GM21737 (cell line): Measurements from ENCODE around the gene PVR.
"Not testable (repeated sequence)": the region's sequence is repeated elsewhere in the genome, so short reads cannot be mapped to it uniquely, and the experiment has no call there.

Experiments
- ATAC-seq: cut with Tn5 transposase; IDR thresholded peaks from one replicate; pipeline ENCODE4 v1.9.1; 2021; ENCODE audit warnings: mild to moderate bottlenecking, moderate library complexity; ENCODE audit not compliant: unreplicated experiment

Gene PVR, protein sequence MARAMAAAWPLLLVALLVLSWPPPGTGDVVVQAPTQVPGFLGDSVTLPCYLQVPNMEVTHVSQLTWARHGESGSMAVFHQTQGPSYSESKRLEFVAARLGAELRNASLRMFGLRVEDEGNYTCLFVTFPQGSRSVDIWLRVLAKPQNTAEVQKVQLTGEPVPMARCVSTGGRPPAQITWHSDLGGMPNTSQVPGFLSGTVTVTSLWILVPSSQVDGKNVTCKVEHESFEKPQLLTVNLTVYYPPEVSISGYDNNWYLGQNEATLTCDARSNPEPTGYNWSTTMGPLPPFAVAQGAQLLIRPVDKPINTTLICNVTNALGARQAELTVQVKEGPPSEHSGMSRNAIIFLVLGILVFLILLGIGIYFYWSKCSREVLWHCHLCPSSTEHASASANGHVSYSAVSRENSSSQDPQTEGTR

DNA sequence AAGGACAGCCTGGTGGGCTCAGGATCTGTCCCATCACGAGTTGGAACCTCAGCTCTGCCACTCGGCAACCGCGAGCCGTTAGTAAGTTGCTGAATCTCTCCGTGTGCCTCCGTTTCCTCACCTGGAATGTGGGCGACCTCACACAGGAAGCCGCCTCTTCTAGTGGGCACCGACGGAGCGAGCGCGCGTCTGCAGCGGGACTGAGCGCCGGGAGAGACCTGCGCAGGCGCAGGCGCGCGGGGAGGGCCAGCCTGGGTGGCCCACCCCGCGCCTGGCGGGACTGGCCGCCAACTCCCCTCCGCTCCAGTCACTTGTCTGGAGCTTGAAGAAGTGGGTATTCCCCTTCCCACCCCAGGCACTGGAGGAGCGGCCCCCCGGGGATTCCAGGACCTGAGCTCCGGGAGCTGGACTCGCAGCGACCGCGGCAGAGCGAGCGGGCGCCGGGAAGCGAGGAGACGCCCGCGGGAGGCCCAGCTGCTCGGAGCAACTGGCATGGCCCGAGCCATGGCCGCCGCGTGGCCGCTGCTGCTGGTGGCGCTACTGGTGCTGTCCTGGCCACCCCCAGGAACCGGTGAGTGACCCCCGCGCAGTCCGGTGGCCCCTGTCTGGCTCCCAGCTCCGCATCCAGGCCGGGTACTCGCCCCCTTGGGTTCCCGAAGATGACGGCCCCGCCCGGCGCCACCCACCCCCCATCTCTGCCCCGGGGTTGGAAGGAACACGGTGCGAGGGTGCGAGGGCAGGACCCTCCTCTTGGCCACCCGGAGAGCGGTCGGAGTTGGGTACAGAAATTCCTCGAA lies at the start of gene PVR:
Gene PVR, plus strand, starts transcription at position 306 of the 797 bp plus-strand sequence. Its CDS starts 187 bp downstream, at position 493.
- no peak for ATAC-seq

DNA sequence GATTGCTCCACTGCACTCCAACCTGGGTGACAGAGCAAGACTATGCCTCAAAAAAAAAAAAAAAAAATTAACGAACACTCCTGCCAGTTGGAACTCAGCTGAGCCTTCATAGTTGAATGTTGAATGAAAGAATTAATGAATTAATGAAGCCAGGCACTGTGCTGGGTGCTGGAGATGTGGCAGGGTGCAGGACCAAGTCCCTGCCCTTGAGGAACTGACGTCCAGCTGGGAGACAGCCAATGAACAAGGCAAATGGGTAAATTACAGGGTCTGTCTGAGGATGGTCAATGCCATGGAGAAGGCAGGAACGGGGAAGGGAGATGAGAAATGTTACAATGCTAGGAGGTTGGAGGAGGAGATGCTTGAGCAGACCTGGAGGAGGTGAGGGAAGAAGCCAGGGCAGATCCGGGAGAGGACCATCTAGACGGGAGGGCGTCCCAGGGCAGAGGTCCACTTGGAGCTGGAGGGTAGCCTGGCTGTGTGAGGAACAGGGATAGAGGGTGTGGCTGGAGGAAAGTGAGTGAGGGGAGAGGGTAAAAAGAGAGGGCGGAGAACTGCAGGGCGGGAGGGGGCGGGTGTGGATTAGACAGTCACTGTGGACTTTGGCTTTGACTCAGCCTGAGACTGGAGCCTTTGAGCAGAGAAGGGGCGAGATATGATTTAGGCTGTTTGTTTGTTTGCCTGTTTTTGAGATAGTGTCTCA lies 47.1 kb upstream of the PVR start:
- ATAC-seq = no peak

DNA sequence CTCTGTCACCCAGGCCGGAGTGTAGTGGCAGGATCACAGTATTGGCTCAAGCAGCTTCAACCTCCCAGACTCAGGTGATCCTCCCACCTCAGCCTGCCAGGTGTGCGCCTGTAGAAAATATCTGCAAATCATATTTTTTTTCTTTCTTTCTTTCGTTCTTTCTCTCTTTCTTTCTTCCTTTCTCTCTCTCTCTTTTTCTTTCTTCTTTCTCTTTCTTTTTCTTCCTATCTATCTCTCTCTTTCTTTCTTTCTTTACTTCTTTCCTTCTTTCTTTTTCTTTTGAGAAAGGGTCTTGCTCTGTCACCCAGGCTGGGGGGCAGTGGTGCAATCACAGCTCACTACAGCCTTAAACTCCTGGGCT lies 46.6 kb upstream of the PVR start:
- no peak for ATAC-seq

DNA sequence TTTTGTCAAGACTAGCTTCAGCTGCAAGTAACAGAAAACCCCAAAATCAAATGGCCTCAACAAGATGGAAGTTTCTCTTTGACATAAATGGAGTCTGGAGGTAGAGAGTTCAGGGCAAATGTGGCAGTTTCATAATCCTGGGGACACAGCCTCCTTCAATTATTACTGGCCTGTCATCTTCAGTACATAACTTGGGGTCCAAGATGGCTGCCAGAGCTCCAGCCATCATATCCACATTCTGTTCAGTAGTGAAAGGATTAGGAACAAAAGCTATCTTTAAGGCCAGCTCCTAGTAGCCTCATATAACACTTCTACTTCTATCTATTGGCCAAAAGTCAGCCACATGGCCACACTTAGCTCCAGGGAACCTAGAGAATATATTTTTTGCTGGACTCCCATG lies 45.4 kb upstream of the PVR start:
- no peak for ATAC-seq

DNA sequence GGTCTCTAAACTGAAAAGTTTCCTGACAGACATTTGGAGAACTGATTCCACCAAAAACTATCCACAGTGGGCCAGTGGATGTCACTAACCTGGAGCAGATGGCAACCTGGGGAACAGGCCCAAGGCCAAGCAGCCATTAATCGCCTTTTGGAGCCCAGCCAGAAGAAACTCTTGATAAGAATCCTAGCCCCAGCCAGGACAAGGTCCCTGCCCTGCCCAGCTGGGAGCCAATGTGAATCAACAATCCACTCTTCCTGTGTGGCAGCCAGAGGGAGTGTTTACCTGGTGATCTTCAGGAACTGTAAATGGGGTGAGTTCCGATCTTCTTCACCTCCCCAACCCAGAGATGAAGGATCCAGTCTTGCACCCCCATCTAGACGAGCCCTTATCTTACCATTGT lies 44.8 kb upstream of the PVR start:
- no peak for ATAC-seq

DNA sequence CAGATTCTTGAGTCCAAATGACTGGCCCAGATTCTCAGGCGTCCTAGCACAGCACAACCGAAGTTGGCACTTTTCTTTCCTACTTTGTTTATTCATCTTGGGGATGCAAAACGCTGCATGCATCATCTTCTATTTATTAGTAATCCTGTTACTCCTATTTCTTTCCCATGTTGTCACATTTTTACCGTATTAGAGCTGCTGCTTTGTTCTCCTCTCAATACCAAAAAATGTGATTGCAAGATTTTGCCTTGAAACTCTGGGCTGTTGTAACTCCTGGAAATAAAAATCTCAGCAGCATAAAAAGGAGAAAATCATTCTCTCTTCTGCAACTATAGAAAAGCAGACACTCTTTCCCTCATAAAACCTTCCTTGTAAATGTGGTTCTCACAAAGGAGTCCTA lies 43.2 kb upstream of the PVR start:
- no peak for ATAC-seq

DNA sequence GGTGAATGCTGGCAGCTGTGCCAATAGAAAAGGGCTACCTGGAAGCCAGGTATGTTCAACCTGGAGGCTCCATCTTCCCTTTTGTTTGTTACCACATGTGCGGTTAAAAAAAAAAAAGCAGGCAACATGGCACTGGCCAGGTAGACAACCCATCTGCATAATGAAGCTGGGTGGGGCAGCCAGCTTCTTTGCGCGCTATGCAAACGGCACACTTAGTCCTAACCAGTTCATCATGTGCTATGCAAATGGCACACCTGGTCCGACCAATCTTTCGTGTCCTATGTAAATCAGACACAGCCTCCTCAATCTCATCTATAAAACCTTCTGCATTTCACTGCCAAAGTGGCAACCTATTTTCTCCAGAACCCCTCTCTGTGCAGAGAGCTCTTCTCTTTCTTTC lies 41.6 kb upstream of the PVR start:
- ATAC-seq = no peak

DNA sequence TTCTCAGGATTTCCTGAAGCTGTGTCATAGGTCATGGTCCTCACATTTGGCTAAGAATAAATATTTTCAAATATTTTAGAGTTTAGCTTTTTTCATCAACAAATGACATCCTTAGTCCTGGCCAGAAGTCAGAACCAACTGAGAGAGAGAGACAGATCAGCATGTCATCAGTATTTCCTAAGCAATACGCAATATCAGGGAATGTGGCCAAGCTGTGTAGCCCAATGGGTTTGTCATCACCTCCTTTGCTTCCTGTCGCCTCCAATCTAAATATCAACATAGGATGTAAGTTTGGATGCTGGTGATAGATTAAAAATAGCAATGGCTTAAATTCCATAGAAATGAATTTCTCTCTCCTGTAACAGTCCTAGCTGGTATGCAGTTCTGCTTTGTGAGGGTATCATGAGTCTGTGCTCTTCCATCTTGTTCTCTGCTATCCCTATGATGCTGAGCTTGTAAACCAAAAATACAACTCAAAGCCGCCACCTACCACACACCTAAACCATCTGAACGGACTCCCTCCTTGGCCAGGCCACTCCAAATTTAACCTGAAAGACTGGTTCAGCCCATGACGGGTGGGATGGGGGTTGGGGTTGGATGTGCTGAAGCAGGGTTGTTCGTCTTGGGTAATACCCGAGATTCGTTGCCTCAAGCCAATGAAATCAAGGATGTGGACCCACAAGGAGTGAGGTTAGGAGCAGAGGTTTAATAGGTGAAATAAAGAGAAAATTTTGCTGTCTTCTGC lies 40.3 kb upstream of the PVR start:
- ATAC-seq = no peak

DNA sequence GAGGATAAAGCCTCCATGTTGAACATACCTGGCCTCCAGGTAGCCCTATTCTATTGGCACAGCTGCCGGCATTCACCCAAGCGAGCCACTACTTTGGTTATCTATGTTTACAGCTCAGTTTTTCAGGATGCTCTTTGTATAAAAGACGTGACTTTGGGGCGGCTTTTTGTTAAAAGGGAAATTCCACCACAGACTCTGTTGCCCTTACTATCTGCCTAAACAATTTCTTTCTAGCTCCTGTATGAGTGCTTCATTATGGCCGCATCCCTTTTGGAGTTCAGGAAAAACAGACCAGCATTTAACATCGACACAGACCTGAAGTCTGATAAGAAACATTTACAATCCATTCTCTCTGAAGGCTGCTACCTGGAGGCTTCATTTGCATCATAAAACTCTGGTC lies 39.5 kb upstream of the PVR start:
- ATAC-seq = no peak

DNA sequence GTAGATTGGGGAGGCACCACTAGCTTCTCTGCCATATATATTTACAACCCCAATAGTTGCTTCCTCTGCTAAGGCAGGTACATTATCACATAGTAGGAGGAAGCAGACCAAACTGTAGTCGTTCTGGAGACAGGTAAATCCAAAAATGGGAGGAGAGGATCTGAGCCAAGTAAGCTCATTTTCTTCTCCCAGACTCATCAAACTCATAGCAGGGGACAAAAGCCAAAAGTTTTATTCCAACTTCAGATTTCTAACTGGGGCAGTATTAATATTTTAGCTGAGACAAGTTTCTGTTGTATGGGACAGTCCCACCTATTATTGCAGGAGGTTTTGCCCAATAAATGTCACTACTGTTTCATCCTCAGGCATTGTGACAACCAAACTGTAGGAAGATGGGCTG lies 38.2 kb upstream of the PVR start:
- no peak for ATAC-seq

DNA sequence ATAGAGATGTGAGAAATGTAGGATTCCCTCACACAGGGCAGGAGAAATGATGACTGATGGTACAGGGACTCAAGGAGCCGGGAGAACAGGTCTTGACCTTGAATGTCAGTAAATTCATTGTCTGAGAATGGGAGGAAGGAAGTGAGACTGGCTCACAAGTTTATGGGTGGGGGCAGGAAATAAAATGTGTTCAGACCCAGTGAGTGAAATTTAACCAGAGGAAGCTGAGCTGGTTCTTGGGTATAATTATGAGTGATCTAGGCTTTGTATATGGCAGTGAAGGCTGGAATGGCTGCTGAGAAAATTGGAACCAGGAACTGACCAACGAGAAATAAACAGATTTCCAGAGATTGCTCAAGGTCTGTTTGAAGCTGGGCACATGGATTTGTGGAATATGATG lies 36.7 kb upstream of the PVR start:
- no peak for ATAC-seq

DNA sequence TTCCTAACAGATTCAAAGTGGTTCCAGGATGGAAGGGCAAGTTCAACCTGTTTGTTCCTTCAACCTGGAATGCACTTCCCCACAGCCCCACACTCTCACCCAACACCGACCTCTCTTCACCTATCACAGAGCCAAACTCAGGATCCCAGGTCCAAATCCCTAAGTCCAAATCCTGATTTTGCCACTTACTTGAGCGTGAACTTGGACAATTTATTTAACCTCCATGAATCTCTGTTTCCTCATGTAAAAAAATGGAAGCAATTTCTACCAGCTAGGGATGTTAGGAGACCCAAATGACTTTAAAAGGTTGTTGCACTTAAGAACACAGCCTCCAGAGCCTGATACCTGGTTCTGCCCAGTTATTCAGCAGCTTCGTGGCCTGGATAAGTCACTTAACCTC lies 35.8 kb upstream of the PVR start:
- ATAC-seq = no peak

DNA sequence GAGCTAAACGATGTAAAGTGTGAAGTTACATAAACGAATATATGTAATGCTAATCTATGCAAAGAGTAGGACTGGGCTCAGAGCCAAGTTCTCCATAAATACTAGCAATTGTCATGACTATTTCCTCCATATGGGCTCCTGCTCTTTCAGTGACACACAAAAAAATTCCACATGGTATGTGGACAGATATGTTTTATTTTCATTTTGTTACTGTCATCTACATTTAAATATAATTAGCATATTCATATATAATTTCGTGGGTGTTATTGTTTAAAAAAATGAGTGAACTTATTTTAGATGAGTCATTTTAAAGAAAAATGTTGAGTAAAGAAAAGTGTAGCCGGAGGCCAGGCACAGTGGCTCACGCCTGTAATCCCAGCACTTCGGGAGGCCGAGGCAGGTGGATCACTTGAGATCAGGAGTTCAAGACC lies 35.3 kb upstream of the PVR start:
- no peak for ATAC-seq

DNA sequence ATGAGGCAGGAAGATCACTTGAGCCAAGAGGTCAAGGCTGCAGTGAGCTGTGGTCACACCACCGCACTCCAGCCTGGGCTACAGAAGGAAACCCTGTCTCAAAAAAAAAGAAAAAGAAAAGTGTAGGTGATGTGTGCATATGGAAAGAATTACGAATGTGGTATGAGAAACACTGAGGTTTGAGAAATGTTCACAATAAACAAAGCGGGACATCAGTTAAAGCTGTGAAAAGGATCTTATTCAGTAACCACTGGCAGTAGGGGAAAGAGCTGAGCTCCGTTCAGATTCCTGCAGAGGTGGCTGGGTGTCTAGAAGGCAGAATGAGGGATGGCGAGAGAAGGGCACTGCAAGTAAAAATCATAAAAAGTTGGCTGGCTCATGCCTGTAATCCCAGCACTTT lies 34.5 kb upstream of the PVR start:
- no peak for ATAC-seq

DNA sequence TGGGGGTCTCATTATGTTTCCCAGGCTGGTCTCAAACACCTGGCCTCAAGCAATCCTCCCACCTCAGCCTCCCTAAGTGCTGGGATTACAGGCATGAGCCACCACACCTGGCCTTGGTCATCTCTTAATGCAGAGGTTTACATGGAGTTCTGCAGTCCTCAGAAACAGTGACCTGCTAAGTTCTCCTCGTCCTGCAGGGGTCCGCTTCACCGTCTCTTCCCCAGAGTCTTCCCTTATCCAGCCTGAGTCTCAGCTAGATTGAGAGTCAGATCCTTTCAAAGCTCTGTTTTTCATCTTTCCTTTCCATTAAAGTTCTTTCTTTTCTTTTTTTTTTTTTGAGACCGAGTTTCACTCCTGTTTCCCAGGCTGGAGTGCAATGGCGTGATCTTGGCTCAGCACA lies 33.2 kb upstream of the PVR start:
- not testable (repeated sequence) for ATAC-seq

DNA sequence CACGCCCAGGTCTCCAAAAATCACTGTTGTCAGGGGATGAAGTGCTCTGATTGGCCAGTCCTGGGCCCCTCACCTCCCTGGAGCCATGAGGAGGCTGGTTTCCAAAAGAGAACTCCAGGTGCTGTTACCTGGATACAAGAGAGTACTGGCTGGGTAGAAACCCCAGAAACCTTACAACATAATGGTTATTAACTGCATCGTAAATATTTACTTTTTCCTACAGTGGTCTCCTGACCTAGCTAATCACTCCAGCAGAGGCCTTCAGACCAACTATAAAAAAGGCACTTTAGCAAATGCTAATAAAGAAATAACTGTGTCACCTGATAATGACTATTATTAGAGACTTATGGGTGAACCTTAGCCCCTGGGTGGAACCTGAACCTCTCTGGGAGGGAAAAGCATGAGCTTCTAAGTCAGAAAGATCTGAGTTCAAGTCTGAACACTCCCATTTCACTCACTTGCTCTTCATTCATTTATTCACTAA lies 31.9 kb upstream of the PVR start:
- ATAC-seq = no peak

DNA sequence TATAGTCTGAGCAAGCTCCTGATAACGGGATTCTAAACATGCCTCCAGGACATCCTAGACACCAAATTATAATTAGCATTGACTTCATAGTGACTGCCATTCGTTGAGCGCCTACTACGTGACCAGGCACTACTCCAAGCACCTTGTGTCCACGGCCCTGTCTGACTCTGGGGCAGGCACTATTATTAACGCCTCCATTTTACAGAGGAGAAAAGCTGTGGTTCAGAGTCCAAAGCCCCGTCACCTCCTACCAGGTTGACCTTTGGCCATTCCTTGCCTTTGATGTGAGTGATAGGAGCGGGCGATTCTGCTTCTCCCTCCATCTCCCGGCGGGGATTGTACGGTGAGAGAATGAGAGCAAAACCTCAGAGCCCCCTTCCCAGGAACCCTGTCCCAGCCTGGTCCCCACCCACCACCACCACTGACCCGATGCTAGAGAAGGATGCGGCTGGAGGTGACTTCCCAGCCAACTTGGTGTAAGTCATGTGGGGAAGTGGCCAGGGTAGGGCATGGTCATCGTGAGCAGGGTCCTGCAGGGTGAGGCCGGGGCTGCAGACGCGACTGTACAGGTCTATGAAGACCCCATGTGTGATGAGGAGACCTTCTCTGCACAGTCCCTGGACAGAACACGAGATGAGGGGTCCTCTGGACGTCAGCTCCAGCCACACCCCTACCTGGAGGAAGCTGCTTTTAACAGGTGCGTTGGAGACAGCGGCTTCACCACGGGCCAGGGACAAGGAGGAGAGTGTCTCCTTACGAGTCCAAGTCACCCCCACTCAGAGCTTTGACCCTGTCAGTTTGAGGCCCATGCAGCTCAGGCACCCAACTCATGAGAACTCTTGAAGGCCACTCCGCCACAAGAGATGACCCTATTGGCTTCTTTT lies 30.2 kb upstream of the PVR start, which contains the start of gene IGSF23:
Gene IGSF23, plus strand, starts transcription at position 269 of the 884 bp plus-strand sequence. Its CDS starts 83 bp downstream, at position 352.
- no peak for ATAC-seq

DNA sequence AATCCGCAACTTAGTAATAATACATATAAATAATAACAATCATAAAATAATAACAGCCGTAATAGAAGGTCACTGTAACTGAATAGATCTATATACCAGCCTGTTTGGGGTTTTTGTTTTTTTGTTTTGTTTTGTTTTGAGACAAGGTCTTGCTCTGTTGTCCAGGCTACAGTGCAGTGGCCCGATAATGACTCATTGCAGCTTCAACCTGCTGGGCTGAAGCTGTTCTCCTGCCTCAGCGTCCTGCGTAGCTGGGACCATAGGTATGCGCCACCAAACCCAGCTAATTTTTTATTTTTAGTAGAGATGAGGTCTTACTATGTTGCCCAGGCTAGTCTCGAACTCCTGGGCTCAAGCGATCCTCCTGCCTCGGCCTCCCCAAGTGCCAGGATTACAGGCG lies 29.4 kb upstream of the PVR start:
- no peak for ATAC-seq

DNA sequence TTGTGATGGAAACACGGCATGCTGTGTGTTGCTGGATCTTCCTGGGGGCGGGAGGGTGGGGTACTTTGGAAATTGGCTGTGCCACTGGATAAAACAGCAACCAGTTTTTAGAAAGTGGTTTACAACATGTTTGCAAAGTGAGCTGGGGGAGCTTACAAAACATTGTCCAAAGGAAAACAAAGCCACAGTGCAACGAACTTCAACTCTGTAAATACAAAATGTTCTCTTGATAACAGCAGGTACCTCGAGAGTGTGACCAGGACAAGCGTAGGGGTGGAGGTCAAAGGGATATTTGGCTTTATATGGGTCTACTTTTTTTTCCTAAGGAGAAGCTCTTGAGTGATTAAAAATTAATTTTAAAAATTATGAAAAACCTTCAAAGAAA lies 27.9 kb upstream of the PVR start:
- ATAC-seq = no peak
